Measurements from ENCODE around the gene KCNQ1.

Gene KCNQ1

GRCh38 chr11:2444821-2445745 is at the start of gene KCNQ1:
Gene KCNQ1, plus strand, starts transcription at chr11:2445008. Its CDS starts 91 bp downstream, at chr11:2445099.
- no peak for DNase-seq (ENCODE audit: low read depth in 2 of 2)

GRCh38 chr11:2395211-2395730 is 49.5 kb upstream of the KCNQ1 start:
- DNase-seq (ENCODE audit: low read depth in 2 of 2): no peak

GRCh38 chr11:2395856-2396255 is 49.0 kb upstream of the KCNQ1 start:
- DNase-seq (ENCODE audit: low read depth in 2 of 2): no peak

- no peak for DNase-seq (ENCODE audit: low read depth in 2 of 2)
Measured at GRCh38 chr11:2396471-2396870, 48.3 kb upstream of the KCNQ1 start.

GRCh38 chr11:2397005-2397404 is 47.8 kb upstream of the KCNQ1 start:
- no peak for DNase-seq (ENCODE audit: low read depth in 2 of 2)

GRCh38 chr11:2398664-2399355 is 46.0 kb upstream of the KCNQ1 start:
- no peak for DNase-seq (ENCODE audit: low read depth in 2 of 2)

GRCh38 chr11:2399488-2400068 is 45.2 kb upstream of the KCNQ1 start:
- no peak for DNase-seq (ENCODE audit: low read depth in 2 of 2)

- DNase-seq (ENCODE audit: low read depth in 2 of 2): peak; percentile 100
Measured at GRCh38 chr11:2400069-2400761, 44.6 kb upstream of the KCNQ1 start, which contains the start of gene TSSC4. Gene TSSC4, plus strand, starts transcription at chr11:2400750. Its CDS starts 1,884 bp downstream, at chr11:2402634.

- no peak for DNase-seq (ENCODE audit: low read depth in 2 of 2)
Measured at GRCh38 chr11:2400762-2401435, 43.9 kb upstream of the KCNQ1 start.

GRCh38 chr11:2401436-2401984 is 43.3 kb upstream of the KCNQ1 start:
- no peak for DNase-seq (ENCODE audit: low read depth in 2 of 2)

GRCh38 chr11:2402106-2402505 is 42.7 kb upstream of the KCNQ1 start:
- no peak for DNase-seq (ENCODE audit: low read depth in 2 of 2)

- no peak for DNase-seq (ENCODE audit: low read depth in 2 of 2)
Measured at GRCh38 chr11:2402890-2403645, 41.7 kb upstream of the KCNQ1 start.

GRCh38 chr11:2404735-2405196 is 40.0 kb upstream of the KCNQ1 start:
- no peak for DNase-seq (ENCODE audit: low read depth in 2 of 2)

GRCh38 chr11:2406451-2406850 is 38.4 kb upstream of the KCNQ1 start:
- DNase-seq (ENCODE audit: low read depth in 2 of 2): no peak

GRCh38 chr11:2406878-2407410 is 37.9 kb upstream of the KCNQ1 start:
- DNase-seq (ENCODE audit: low read depth in 2 of 2): no peak

GRCh38 chr11:2408671-2409070 is 36.1 kb upstream of the KCNQ1 start:
- no peak for DNase-seq (ENCODE audit: low read depth in 2 of 2)

- no peak for DNase-seq (ENCODE audit: low read depth in 2 of 2)
Measured at GRCh38 chr11:2409126-2409525, 35.7 kb upstream of the KCNQ1 start.

GRCh38 chr11:2409611-2410468 is 35.0 kb upstream of the KCNQ1 start:
- DNase-seq (ENCODE audit: low read depth in 2 of 2): no peak

GRCh38 chr11:2410616-2411015 is 34.2 kb upstream of the KCNQ1 start:
- DNase-seq (ENCODE audit: low read depth in 2 of 2): no peak
